NCI-H1694 treated with DMSO at 0.1 percent for 48 hours (cell line): ENCODE data around the gene ZXDA.
A peak's percentile ranks its signal among the peaks of the same experiment; 100 is the strongest.
"Not testable (repeated sequence)": the region's sequence is repeated elsewhere in the genome, so short reads cannot be mapped to it uniquely, and the experiment has no call there.

Source experiments
- DNase-seq: peaks from one replicate; lab custom pipeline; 2025; lab: John Stamatoyannopoulos, UW

ZXDA gene, protein sequence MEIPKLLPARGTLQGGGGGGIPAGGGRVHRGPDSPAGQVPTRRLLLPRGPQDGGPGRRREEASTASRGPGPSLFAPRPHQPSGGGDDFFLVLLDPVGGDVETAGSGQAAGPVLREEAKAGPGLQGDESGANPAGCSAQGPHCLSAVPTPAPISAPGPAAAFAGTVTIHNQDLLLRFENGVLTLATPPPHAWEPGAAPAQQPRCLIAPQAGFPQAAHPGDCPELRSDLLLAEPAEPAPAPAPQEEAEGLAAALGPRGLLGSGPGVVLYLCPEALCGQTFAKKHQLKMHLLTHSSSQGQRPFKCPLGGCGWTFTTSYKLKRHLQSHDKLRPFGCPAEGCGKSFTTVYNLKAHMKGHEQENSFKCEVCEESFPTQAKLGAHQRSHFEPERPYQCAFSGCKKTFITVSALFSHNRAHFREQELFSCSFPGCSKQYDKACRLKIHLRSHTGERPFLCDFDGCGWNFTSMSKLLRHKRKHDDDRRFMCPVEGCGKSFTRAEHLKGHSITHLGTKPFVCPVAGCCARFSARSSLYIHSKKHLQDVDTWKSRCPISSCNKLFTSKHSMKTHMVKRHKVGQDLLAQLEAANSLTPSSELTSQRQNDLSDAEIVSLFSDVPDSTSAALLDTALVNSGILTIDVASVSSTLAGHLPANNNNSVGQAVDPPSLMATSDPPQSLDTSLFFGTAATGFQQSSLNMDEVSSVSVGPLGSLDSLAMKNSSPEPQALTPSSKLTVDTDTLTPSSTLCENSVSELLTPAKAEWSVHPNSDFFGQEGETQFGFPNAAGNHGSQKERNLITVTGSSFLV

DNA sequence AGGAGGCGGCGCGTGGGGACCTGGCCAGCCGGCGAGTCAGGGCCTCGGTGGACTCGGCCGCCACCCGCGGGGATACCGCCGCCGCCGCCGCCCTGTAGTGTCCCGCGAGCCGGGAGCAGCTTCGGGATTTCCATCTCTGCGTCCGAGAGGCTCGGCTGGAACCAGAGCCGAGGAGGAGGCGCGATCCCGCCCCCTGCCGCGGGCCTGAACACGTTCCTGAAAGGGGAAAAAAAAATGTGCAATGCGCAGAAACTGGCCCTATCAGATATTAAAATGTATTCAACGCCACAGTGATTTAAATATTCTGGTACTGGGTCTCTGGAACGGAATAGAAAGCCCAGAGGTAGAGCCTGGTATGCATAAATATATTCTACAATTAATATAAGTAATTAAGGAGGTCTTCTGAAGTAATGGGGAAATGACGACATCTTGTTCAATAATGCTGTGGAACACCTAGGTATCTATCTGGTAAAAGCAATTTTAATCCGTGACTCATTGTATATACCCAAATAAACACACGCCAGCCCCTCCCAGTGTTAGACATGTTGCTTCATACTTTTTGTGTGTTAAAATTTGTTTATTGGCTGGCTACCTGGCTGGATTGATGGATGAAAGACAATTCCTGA lies at the start of gene ZXDA:
Gene ZXDA, minus strand, starts transcription at position 172 of the 626 bp plus-strand sequence. Its CDS starts 38 bp downstream, at position 134.
- peak; percentile 34 for DNase-seq

DNA sequence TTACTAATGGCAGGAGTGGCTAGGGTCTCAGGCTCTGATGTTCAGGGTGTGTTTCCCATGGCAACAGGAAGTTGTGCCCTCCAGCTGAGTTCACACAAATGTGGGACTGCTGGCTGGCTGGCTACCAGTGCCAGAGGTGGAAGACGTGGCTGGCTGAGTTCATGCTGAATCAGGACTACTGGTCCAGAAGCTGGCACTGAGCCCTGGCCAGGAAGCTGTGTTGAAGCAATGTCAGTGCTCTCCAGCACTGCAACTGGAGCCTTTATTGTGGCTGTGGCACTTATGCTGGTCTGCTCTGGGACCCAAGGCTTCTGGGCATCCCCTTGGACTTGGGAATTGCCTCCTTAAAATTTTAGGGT lies 42.0 kb upstream of the ZXDA start:
- no peak for DNase-seq

DNA sequence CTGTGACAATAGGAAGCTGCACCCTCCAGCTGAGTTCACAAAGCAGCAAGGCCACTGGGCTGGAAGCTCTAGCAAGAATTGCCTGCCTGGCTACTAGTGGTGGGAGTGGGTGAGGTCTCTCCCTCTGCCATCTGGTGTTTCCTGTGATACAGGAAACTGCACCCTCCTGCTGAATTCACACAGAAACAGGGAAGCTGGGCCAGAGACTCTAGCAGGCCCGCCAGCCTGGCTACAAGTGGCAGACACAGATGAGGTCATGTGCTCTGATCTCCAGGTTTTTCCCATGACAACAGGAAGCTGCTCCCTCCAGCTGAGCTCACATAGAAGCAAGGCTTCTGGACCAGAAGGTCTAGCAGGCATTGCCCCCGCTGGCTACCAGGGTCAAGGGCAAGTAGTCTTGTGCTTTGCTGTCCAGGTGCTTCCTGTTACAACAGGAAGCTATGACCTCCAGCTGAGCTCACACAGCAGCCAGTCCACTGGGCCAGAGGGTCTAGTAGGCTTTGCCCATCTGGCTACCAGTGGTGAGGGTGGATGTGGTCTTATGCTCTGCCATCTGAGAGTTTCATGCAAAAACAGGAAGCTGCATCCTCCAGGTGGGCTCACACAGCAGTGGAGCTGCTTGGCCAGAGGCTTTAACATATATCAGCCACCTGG lies 41.5 kb upstream of the ZXDA start:
- DNase-seq: no peak

DNA sequence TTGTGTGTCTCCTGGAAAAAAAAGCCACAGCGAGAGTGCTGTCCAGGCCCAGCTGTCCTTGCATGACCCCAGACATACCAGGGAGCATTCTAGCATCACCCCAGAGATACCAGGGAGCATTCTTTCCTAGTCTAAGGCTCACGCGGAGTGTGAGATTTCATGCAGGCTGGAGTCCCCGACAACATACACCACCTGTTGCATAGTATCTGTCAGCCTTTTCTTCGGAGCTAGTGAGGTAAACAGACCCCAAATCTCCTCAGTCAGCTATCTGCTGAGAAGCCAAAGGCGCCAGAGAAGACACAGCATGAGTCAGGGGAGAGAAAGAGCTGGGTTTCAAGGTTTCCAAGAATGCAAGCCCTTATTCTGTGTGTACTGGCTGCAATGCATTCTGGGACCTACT lies 23.1 kb upstream of the ZXDA start:
- DNase-seq: no peak

DNA sequence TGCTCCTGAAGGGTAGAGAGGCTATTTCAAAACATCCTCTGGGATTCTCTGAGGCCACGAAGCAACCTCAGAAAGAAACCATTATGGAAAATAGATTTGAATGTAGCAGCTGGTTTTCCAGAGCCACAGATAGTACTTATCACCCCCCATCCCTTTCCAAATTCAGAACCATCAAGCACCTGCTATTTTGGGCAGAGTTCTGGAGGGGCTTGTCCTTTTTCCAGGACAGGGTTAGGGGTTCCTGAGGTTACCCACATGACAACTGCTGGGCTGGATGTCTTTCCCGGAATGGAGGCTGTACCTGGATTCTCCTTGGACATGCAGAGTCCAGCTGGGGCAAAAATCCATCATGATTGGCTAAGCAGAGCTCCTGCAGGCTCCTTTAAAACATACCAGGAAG lies 22.0 kb upstream of the ZXDA start:
- no peak for DNase-seq

DNA sequence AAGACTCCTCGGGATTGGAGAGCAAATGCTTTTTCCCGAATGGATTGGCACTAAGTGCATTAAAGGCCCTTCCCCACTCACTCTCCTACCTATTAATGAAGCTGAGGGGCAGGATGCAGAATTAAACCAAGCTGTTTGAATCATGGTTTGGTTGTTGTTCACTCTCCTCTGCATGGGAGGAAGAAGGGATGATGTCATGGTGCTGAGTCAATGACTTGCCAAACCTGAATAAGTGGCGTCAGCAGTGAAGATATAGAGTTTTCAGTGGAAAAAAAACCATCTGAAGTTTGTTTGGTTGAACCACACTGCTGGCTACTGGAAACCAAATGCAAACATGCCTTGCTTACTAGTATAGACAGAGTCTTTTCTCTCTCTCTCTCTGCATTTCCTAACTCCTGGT lies 19.8 kb upstream of the ZXDA start:
- DNase-seq: no peak

DNA sequence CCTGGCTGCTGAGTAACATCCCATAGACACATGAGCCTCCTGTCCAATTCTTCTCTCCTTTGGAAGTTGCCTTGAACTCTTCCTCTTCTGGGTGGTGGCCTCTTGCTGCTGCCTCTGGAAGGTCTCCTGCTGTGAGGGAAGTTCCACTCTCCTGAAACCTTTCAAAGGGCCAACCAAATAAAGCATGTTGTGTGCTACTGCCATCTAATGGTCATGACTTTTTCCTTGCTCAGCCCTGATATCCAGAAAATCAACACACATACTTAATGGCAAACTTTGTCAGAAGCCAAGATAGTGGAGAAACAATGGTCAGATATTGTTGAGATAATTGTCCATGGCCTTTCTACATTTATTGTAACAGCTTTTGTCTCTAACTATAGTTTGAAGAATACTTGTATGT lies 19.1 kb upstream of the ZXDA start:
- no peak for DNase-seq

DNA sequence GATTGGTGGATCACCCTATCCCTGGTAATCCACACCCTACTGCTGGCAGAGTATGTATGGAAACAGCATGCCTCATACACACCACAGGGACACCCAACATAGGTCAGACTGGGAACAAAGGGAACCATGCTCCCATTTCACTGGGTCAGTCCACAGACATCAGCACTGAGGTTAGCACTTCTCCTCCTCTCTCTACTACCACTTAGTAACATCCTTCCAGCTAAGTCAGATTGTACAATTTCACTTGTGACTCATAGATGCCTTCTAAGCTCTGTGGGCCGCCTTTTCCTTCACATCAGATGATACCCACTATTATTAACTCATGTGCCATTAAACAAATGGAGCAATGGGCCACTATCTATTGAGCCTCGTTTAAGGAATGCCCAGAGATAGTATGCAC lies 15.5 kb upstream of the ZXDA start:
- DNase-seq: no peak

DNA sequence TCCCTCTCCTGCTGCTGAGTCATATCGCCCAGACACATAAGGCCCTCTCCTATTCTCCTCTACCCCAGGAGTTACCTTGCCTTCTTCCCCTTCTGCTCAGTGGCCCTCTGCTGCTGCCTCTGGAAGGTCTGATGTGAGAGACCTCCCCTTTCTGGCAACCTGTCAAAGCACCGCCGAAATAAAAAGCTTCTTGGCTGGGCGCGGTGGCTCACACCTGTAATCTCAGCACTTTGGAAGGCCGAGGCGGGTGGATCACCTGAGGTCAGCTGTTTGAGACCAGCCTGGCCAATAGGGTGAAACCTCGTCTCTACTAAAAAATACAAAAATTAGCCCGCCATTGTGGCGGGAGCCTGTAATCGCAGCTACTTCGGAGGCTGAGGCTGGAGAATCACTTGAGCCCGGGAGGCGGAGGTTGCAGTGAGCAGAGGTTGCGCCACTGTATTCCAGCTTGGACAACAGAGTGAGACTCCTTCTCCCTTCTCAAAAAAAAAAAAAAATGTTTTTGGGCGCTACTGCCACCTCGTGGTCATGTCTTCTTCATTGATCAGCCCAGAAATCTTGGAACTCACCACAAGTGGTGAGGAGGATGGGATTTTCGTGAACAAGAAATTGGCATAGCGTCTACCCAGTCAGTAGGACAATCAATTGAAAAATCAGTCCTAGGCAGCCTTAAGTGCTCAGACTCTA lies 8.6 kb upstream of the ZXDA start:
- no peak for DNase-seq

DNA sequence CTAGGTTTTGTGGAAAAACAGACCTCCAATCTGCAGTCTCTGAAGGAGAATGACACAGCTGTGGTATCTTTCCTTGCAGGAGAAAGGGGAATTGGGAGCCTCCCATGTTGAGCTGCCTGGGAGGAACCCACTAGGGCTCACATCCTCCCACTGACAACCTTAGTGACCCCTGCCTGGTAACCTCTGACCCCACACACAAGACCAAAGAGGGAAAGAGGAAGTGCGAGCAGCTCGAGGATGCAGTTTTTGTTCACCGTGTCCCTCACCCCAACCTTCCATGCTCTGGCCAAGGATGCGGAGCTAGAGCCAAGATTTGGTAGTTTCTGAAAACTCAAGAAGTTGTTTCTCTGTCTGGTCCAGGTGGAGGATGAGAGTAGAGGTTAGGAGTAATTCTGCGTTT lies 5.4 kb upstream of the ZXDA start:
- no peak for DNase-seq

DNA sequence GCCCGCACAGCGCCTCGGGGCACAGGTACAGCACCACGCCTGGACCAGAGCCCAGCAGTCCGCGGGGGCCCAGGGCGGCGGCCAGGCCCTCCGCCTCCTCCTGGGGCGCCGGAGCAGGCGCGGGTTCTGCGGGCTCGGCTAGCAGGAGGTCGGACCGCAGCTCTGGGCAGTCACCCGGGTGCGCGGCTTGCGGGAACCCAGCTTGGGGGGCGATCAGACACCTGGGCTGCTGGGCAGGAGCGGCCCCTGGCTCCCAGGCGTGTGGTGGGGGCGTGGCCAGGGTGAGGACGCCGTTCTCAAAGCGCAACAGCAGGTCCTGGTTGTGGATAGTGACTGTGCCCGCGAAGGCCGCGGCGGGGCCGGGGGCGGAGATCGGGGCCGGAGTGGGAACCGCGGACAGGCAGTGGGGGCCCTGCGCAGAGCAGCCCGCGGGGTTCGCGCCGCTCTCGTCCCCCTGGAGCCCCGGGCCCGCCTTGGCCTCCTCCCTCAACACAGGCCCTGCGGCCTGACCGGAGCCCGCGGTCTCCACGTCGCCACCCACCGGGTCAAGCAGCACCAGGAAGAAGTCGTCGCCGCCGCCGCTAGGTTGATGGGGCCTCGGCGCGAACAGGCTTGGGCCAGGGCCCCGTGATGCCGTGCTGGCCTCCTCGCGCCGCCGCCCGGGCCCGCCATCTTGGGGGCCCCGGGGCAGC lies 517 bp downstream of the ZXDA start:
- not testable (repeated sequence) for DNase-seq

DNA sequence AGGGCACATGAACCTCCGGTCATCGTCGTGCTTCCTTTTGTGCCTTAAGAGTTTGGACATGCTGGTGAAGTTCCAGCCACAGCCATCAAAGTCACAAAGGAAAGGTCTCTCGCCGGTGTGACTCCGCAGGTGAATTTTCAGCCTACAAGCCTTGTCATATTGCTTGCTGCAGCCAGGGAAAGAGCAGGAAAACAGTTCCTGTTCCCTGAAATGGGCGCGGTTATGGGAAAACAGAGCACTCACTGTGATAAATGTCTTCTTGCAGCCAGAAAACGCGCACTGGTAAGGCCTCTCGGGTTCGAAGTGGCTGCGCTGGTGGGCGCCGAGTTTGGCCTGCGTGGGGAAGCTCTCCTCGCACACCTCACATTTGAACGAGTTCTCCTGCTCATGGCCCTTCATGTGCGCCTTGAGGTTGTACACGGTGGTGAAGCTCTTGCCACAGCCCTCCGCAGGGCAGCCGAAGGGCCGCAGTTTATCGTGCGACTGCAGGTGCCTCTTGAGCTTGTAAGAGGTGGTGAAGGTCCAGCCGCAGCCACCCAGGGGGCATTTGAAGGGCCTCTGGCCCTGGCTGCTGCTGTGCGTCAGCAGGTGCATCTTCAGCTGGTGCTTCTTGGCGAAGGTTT lies 1.2 kb downstream of the ZXDA start:
- not testable (repeated sequence) for DNase-seq

DNA sequence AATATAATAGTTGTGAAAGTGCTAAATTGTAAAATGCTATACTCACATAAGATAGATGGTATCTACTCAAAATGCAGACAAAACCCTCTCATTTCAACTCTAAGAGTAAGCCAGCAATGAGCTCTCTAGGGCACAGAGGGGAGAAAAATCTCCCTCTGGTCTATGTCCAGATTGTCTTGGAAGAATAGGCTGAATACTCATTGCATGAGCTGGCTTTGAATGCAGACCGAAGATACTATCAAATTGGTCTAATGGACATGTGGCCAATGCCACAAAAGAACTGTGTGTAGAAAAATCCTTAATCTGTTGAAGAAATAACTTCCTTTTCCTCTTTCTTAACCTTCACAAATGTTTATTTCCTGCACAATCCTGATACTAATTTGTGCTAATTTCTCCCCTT lies 3.5 kb downstream of the ZXDA start:
- DNase-seq: no peak

DNA sequence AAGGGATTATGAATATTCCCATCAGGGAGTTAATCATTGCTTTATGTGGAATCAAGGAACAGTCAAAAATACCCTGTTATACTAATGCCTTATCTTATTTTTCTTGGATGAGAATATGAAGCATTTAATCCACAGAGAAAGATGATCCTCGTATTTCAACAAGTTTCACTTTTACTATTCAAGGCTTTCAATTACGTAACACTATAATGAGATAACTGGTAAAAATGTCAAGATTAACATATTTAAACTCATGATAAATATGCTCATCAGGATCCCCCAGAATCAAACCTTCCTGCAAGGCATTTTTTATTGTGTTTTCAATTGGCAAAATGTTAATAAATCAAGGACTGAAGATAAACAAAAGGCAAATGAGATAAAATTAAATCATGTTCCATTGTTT lies 5.1 kb downstream of the ZXDA start:
- DNase-seq: no peak

DNA sequence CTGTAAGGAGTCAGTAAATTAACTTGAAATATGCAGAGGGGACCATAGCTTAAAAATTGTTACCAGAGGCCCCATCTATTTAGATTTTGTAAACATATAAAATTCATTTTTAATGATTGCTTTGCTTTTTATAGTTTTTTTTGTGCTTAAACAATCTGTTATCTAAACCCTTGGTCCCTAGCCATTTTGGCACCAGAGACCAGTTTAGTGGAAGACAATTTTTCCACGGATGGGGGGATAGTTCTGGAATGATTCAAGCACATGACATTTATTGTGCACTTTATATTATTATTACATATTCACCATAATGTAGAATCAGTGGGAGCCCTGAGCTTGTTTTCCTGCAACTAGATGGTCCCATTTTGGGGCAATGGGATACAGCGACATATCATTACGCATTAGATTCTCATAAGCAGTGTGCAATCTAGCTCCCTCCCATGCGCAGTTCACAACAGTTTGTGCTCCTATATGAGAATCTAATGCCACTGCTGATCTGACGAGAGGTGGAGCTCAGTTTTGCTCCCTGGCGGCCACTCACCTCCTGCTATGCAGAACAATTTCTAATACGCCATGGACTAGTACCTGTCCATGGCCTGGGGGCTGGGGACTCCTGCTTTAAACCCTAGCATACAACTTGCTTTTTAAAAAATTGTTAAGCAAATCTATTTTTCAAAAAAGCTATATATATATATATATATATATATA lies 5.9 kb downstream of the ZXDA start:
- no peak for DNase-seq

DNA sequence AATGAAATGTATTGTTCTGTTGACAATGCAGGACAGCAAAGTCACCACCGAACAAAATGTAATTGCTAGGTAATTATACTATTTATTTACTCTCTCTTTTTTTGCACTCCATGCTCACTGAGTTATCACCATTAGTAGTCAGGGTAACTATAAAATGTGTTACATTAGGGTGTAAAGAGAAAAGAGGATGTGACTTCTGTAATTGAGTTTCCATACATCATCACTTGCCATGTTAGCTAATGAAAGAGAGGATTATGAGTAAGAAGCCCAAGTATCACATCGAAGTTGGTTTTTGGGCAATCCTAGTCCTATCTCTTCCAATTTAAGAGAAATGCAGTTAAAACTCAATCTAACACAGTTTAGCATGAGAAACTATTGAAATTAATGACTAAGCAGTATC lies 7.6 kb downstream of the ZXDA start:
- no peak for DNase-seq

DNA sequence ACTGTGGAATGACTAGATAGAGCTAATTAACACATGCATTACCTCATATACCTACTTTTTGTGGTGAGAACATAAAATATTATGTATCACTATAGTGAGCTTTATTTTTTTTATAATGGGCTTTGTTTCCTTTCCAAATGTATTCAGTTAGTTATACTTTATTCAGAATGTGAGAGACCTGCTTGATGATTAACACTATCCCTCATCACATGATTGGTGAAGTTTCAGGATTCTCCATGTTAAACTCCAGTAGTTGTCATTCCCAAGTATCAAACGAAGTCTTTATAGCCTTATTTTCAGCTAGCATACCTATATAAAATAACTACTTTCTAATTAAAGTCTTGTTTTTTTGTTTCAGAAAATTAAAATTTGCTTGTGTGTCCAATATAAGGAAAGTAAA lies 8.8 kb downstream of the ZXDA start:
- DNase-seq: no peak

DNA sequence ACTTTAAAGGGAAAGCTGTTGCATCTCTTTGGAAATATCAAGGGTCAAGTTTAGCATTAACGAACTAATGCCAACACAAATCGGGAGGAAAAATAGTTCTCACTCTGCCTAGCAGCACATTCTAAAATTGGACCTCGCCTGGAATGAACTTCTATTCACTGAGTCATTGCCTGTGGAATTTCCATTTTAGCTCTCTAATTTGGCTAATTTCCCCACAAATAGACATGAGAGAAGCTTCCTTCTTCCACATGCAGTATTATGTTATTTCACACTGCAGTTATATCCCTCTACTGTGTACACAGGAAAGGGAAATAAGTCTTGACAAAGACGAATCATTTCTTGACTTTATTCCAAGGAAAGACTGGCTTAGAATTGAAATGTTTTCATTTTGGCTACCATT lies 9.3 kb downstream of the ZXDA start:
- DNase-seq: no peak

DNA sequence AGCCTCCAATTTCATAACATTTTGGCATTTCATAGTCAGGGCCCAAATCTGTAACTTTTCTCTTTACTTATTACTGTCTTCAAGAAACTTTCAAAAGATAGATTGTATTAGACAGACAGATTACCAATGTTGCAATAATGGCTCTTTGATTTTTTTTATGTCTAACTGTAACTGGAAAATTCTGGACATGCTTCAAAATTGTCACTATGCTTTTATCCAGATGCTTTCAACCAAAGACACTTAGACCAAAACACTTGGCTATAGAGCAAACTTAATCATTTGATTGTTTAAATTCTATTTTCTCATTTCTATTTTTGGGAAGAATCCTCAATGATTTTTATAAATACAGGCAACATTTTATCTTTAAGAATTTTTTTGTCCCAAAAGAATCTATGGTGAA lies 10.4 kb downstream of the ZXDA start:
- DNase-seq: no peak

DNA sequence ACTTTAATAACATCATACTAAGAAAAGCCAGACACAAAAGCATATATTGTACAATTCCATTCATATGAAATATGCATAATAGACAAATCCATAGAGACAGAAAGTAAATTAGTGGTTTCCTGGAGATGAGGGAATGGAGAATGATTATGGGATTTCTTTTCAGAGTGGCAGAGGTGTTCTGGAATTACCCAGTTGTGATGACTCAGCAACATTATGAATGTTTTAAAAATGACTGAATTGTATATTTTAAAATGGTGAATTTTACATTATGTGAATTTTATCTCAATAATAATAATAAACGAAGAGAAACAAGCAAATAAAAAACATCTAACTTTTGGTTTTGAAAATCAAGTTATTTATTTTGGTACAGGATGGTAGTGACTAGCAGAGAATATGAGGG lies 11.2 kb downstream of the ZXDA start:
- DNase-seq: no peak
